ENCODE data around the gene PRSS50. TPM values are rescaled to one million over a fixed set of nuclear protein-coding genes. Genes with fewer than 3 reads are reported as not detected.

PRSS50 gene
- total RNA-seq, 1 experiment from 2014 or later = not detected

DNA sequence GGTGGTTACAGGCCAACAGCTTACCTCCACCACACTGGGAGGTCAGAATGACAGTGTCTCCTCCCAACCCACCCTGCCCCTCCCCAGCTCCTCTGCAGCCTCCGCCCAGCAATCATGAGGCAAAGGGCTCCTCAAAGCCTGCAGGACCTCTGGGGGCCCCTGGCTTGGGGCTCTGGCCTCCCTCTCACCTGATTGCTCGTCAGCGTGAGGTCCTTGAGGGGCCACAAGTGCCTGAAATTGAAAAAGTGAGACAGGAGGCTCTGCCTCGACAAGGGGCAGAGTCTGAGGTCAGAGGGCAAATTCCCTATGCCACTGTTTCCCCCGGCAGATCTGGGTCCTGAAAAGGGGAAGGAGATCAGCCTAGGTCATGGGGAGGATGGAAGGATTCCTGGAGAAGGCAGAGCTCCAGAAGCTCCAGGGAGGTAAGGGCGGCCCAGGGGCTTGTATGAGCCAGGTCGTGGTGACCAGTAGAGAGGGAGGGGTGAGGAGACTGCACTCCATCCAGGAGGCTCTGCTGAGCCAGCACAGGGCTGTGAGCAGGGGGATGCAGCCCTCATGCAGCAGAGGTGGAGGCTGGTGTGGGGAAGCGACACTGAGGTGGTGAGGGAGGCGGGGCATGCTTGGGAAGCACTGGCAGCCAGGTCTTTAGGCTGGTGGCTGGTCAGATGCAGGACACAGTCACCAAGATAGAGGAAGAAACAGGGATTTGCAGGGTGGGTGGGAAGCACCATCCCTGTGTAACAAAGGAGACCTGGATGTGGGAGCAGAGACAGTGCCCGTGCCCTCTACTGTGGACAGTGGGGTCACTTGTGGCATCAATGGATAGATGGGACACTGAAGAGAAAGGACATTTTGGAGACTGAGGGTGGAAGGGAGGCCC, 44.3 kb downstream of the PRSS50 start:
- Mint-ChIP-seq H3K27me3 (ENCODE audit: unreplicated experiment) (no peaks in the 10 kb centered on the region), H3K36me3 (ENCODE audit: insufficient read depth, unreplicated experiment) (no peaks in the 10 kb centered on the region), H3K27ac (ENCODE audit: unreplicated experiment) (no peak overlapping the region), H3K9me3 (ENCODE audit: low read depth, unreplicated experiment) (no peaks in the 10 kb centered on the region), H3K4me3 (ENCODE audit: low read depth, unreplicated experiment) (no peak overlapping the region), H3K4me1 (ENCODE audit: low read depth, unreplicated experiment) (no peaks in the 10 kb centered on the region)
- DNase-seq = no peak
- no TSS peak for BruUV-seq (replicated peaks)
- CTCF ChIA-PET = interaction anchor here (0.6 kb wide), 1 partner anchor 49 kb away, joined by 4 read pairs; no protein-coding TSS in a partner anchor
- intact Hi-C loops (cut with micrococcal nuclease; ENCODE audit: unreplicated experiment) = no loop called here
- TF ChIP-seq, protein P1, sequence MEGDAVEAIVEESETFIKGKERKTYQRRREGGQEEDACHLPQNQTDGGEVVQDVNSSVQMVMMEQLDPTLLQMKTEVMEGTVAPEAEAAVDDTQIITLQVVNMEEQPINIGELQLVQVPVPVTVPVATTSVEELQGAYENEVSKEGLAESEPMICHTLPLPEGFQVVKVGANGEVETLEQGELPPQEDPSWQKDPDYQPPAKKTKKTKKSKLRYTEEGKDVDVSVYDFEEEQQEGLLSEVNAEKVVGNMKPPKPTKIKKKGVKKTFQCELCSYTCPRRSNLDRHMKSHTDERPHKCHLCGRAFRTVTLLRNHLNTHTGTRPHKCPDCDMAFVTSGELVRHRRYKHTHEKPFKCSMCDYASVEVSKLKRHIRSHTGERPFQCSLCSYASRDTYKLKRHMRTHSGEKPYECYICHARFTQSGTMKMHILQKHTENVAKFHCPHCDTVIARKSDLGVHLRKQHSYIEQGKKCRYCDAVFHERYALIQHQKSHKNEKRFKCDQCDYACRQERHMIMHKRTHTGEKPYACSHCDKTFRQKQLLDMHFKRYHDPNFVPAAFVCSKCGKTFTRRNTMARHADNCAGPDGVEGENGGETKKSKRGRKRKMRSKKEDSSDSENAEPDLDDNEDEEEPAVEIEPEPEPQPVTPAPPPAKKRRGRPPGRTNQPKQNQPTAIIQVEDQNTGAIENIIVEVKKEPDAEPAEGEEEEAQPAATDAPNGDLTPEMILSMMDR (IDR thresholded peaks at IDR 0.05; ENCODE audit: unreplicated experiment) = no peak

DNA sequence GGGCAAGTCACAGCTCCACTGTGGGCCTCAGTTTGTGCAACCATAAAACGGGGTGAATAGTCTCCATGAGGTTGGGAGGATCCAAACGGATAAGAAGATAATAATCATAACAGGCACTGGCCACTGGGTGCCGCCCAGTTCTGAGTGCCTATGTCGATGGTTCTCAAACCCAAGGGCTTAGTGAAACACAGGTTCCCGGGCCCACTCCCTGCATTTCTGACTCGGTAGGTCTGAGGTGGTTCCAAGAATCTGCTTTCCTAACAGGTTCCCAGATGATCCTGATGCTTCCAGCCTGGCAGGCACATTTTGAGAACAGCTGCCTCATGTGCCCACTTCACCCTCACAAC, 45.3 kb downstream of the PRSS50 start:
- no peak overlapping the region for H3K4me3 Mint-ChIP-seq (ENCODE audit: low read depth, unreplicated experiment)
- no TSS peak for BruUV-seq (replicated peaks)
- peaks cover 7% of the 10 kb centered on the region for H3K36me3 Mint-ChIP-seq (ENCODE audit: insufficient read depth, unreplicated experiment)
- H3K27ac Mint-ChIP-seq (ENCODE audit: unreplicated experiment) = no peak overlapping the region
- CTCF ChIA-PET = no interaction called here
- TF ChIP-seq, protein P1 (IDR thresholded peaks at IDR 0.05; ENCODE audit: unreplicated experiment) = no peak
- no peaks in the 10 kb centered on the region for H3K9me3 Mint-ChIP-seq (ENCODE audit: low read depth, unreplicated experiment)
- no peaks in the 10 kb centered on the region for H3K4me1 Mint-ChIP-seq (ENCODE audit: low read depth, unreplicated experiment)
- no peak for DNase-seq
- no peaks in the 10 kb centered on the region for H3K27me3 Mint-ChIP-seq (ENCODE audit: unreplicated experiment)
- intact Hi-C loops (cut with micrococcal nuclease; ENCODE audit: unreplicated experiment) = no loop called here

DNA sequence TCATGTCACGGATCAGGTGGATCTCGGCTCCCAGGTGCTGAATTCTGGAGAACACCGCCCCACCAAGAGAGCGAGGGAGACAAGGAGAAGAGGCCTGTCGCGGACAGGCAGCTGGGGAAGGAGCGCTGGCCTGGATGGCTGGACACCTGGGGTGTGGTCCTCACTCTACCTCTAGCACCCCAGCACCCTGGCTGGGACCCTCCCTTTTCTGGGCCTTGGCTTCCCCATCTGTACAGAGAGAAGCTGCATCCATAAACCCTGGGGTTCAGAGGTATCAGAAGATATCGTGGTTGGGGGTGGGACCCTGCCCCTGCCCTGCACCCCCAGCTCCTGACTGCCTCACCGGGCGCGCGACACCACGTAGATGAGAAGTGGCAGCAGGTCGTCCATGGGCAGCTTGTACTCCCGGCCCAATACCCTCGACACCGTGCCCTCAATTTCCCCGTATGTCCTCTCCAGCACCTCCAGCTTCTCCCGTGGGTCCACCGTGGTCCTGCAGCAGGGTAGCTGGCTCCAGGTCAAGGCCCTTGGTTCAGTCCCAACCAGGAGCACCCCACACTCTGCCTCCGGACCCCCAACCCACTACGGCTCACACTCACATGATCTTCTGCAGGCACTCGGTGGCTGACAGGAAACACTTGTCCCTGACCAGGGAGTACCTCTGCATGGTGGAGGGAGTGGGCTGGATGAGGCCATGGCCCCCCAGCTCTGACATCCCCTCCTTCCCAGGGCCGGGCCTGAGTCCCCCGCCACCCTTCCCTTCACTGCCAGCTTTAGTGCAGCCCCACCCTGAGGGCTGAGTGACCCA, 45.9 kb downstream of the PRSS50 start:
- DNase-seq = no peak
- BruUV-seq (replicated peaks) = no TSS peak
- Mint-ChIP-seq H3K27ac (ENCODE audit: unreplicated experiment) (no peak overlapping the region), H3K27me3 (ENCODE audit: unreplicated experiment) (peaks cover under 1% of the 10 kb centered on the region), H3K36me3 (ENCODE audit: insufficient read depth, unreplicated experiment) (peaks cover 10% of the 10 kb centered on the region), H3K9me3 (ENCODE audit: low read depth, unreplicated experiment) (no peaks in the 10 kb centered on the region), H3K4me3 (ENCODE audit: low read depth, unreplicated experiment) (no peak overlapping the region), H3K4me1 (ENCODE audit: low read depth, unreplicated experiment) (no peaks in the 10 kb centered on the region)
- TF ChIP-seq, protein P1 (IDR thresholded peaks at IDR 0.05; ENCODE audit: unreplicated experiment) = no peak
- intact Hi-C loops (cut with micrococcal nuclease; ENCODE audit: unreplicated experiment) = no loop called here
- CTCF ChIA-PET = no interaction called here

DNA sequence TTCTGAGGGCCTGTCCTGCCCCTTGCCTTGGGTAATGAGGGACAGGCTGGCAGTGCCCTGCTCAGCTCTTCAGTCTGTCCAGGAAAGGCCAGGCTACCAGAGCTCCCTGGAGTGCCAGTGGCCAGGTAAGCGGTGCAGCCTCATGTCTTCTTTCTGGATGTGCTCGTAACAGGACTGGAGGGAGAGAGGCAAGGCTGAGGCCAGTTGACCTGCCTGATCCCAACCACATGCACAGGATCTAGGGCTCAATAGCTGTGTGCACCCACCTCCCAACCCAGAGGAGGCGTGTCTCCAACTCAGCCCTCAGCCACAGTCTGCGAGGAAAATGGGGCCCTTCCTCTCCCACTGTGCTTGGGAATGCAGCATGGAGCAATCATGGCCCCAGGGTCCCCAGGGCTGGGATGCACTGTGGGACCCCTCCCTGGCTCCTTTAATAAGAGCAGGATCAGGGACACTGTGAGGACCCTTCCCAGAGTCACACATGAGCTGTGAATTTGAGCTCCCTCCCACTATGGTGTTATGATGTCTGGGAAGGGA, 46.7 kb downstream of the PRSS50 start:
- CTCF ChIA-PET = no interaction called here
- no peaks in the 10 kb centered on the region for H3K4me1 Mint-ChIP-seq (ENCODE audit: low read depth, unreplicated experiment)
- BruUV-seq (replicated peaks) = no TSS peak
- H3K9me3 Mint-ChIP-seq (ENCODE audit: low read depth, unreplicated experiment) = no peaks in the 10 kb centered on the region
- DNase-seq = no peak
- TF ChIP-seq, protein P1 (IDR thresholded peaks at IDR 0.05; ENCODE audit: unreplicated experiment) = no peak
- H3K4me3 Mint-ChIP-seq (ENCODE audit: low read depth, unreplicated experiment) = no peak overlapping the region
- intact Hi-C loops (cut with micrococcal nuclease; ENCODE audit: unreplicated experiment) = no loop called here
- H3K36me3 Mint-ChIP-seq (ENCODE audit: insufficient read depth, unreplicated experiment) = peaks cover 11% of the 10 kb centered on the region
- peaks cover 9% of the 10 kb centered on the region for H3K27me3 Mint-ChIP-seq (ENCODE audit: unreplicated experiment)
- H3K27ac Mint-ChIP-seq (ENCODE audit: unreplicated experiment) = no peak overlapping the region

Data from Calu3 (cell line).